AG04449 (cell line): ENCODE data around the gene DOK7.
"Not testable (repeated sequence)": the region's sequence is repeated elsewhere in the genome, so short reads cannot be mapped to it uniquely, and the experiment has no call there.

Experiments
- CTCF ChIA-PET: fragments of 350-600 bp; formaldehyde crosslinking; extraction: SDS; loops from one replicate; lab custom pipeline; 2021; ENCODE audit warnings: antibody characterized with exemption; lab: Yijun Ruan, JAX
- POLR2A ChIA-PET: fragments of 400-600, 350-600 bp; formaldehyde crosslinking; extraction: SDS; loops from one replicate; lab custom pipeline; 2020; ENCODE audit warnings: antibody characterized with exemption, inconsistent platforms; lab: Yijun Ruan, JAX
- DNase-seq: peaks from one replicate; pipeline ENCODE4 v3.0.0-alpha.2; 2010; ENCODE audit warnings: low read depth, low spot score
- H3K4me3 ChIP-seq: 2 replicates; pipeline ENCODE4 v1.5.1; 2011; ENCODE audit warnings: low read depth, mild to moderate bottlenecking, control low read depth, low read length
- CTCF ChIP-seq: IDR thresholded peaks from one replicate; pipeline ENCODE4 v1.5.1; 2011; ENCODE audit warnings: mild to moderate bottlenecking, moderate library complexity, low read length, control low read depth, inconsistent platforms; ENCODE audit not compliant: insufficient read depth; ENCODE audit errors: missing control alignments

The DOK7 gene

DNA sequence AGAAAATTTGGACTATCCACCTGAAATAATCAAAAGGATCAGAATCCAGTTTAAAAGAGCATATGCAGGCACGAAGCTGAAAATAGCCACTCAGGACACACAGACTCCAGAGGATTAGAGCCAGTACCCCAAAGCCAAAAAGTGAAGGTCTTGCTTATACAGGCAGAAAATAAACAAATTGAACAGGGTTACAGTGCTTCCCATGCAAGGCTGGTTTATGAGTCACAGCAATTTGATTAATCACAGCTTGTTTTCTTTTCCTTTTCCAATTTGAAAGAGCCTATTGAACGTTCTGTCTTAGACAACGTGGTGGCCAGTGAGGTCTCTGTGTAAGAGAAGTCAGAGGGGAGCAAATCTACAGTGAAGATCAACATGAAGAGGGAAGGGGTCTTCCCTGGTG, 11.2 kb upstream of the DOK7 start:
- peak; percentile 12 for DNase-seq
- ChIA-PET CTCF (interaction anchor here (0.8 to 2.3 kb wide), 9 partner anchors 8 to 258 kb away, joined by 3 to 14 read pairs (median 4); no protein-coding TSS in a partner anchor), POLR2A (no interaction called here)
- no peak for TF ChIP-seq CTCF
- no peak overlapping the region for H3K4me3 ChIP-seq

- CTCF ChIA-PET = interaction anchor here (0.8 to 2.3 kb wide), 7 partner anchors 9 to 259 kb away, joined by 3 to 14 read pairs (median 6); no protein-coding TSS in a partner anchor
- DNase-seq = no peak
- TF ChIP-seq CTCF = peak; percentile 26
- POLR2A ChIA-PET = no interaction called here
- H3K4me3 ChIP-seq = no peak overlapping the region
Measured at GRCh38 chr4:3452376-3452775, 10.7 kb upstream of the DOK7 start.

- H3K4me3 ChIP-seq, DNase-seq, POLR2A ChIA-PET: not testable (repeated sequence)
- CTCF ChIA-PET = interaction anchor here (1.6 kb wide), 1 partner anchor 109 kb away, joined by 9 read pairs; no protein-coding TSS in a partner anchor
Measured at GRCh38 chr4:3455596-3455995, 7.5 kb upstream of the DOK7 start.

GRCh38 chr4:3458371-3458770, 4.7 kb upstream of the DOK7 start:
- TF ChIP-seq CTCF = no peak
- POLR2A ChIA-PET = no interaction called here
- CTCF ChIA-PET = interaction anchor here (1.5 kb wide), 1 partner anchor 112 kb away, joined by 5 read pairs; no protein-coding TSS in a partner anchor
- H3K4me3 ChIP-seq = no peak overlapping the region
- no peak for DNase-seq

GRCh38 chr4:3459156-3459555, 4.0 kb upstream of the DOK7 start:
- H3K4me3 ChIP-seq, DNase-seq, POLR2A ChIA-PET: not testable (repeated sequence)
- CTCF ChIA-PET = interaction anchor here (1.5 kb wide), 1 partner anchor 113 kb away, joined by 5 read pairs; no protein-coding TSS in a partner anchor

DNA sequence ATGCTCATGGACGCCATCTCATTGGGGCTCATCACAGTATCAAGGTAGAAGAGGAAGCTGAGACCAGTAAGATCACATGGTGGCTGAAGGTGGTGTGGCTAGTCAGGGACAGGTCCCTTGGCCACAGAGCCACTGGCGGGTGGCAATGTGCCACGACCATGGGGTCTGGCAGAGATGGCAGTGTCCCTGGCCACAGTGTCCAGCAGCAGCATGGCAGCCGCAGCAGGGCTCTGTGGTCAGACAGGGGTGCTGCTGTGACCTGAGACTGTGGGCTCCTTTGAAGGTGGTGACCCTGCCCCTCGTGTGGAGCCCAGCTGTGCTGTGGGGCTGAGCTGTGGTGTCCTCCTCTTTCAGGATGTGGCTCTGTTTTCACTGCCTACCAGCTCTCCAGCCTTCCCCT, 2.2 kb upstream of the DOK7 start:
- no peak for TF ChIP-seq CTCF
- ChIA-PET CTCF (interaction anchor here (1.0 to 1.1 kb wide), 2 partner anchors 20 to 110 kb away, joined by 3 to 7 read pairs; no protein-coding TSS in a partner anchor), POLR2A (no interaction called here)
- DNase-seq = no peak
- no peak overlapping the region for H3K4me3 ChIP-seq

DNA sequence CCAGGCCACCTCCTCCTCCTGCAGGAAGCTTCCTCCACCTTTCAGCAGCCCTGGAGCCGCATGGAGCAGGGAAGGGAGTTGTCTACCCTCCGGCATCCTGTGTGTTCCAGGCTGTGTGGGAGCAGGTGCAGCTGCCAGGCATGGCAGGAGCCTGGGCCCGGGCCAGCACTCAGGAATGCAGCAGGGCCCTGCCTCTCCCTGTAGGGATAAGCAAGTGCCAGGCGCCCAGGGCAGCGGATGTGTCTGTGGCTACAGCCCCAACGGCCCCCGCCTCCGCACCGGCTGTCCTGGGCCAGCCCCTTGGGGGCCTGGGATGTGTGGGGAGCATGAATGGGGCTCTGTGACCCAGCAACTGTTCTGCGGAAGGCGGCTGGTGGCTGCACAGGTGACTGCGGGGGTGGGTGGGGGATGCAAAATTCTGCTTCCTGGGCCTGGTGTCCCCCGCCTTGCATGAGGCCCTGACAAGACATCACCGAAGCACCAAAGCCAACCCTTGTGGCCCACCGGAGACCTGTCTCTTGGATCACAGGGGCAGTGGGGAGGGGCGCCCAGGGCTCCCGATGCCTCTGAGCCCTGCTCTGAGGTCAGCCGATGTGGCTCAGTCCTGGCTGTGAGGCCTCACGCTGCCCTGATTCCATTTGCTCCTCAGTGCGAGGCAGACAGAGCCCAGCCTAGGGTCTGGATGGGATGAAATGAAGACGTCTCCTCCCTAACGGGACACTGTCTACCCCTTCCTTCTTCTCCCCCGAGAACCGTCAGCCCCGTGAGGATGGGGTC, 1.4 kb upstream of the DOK7 start:
- DNase-seq = no peak
- ChIA-PET CTCF (interaction anchor here (0.8 to 1.8 kb wide), 4 partner anchors 18 to 110 kb away, joined by 3 to 7 read pairs (median 4); no protein-coding TSS in a partner anchor), POLR2A (no interaction called here)
- TF ChIP-seq CTCF = no peak
- no peak overlapping the region for H3K4me3 ChIP-seq
